Measurements from ENCODE around the gene EHMT1. TPM values are rescaled to one million over a fixed set of nuclear protein-coding genes. Genes with fewer than 3 reads are reported as not detected.

EHMT1 gene
- total and polyA plus RNA-seq, 2 of the 13 experiments (the other 11 are each of a cell fraction or from before 2014, with no cell fraction given): 23.0 to 27.1 TPM

GRCh38 chr9:137580209-137580953 is 38.4 kb upstream of the EHMT1 start:
- TF ChIP-seq ZNF225 (CRISPR knock-in tag; IDR thresholded peaks at IDR 0.05): no peak
- TF ChIP-seq MED8 (CRISPR knock-in tag; IDR thresholded peaks at IDR 0.05; ENCODE audit: insufficient replicate concordance): no peak
- 0 out of 2 replicates have a peak, but pooled peaks have one; percentile 28 for TF ChIP-seq ZBTB33 (CRISPR knock-in tag; IDR thresholded peaks at IDR 0.05)
- TF ChIP-seq CTCF (CRISPR knock-in tag; IDR thresholded peaks at IDR 0.05): peak; percentile 17
- POLR2A ChIA-PET: interaction anchor here (1.2 to 2.1 kb wide), 2 partner anchors 25 kb away, joined by 4 to 6 read pairs; partner anchors contain the start of gene ARRDC1
- CTCF ChIA-PET (ENCODE audit: low intra/inter-chr PET ratio, low total read pairs): no interaction called here
- DNase-seq (ENCODE audit: low spot score) (no peak), FAIRE-seq (no peak), ATAC-seq (no peak)
- in situ Hi-C loops (cut with HindIII; ENCODE audit: extremely low pct_ligation_motif_present, low pct_unique_long_range_greater_than_20kb): no loop called here
- intact Hi-C loops (cut with micrococcal nuclease; ENCODE audit: unreplicated experiment): no loop called here
- peaks cover 24% of the 10 kb centered on the region for H3K79me2 ChIP-seq (ENCODE audit: insufficient read depth, low read length)
- no TSS peak for BruUV-seq (replicated peaks)
- peaks cover 13 to 47% of the 10 kb centered on the region in 2 experiments; a peak in 4 of 5 replicates for H3K36me3 ChIP-seq (replicated peaks in 1 of 2; ENCODE audit: control insufficient read depth in 1 of 2, insufficient read depth in 2 of 2, low read length in 2 of 2)
- no peaks in the 10 kb centered on the region for H3K9me3 ChIP-seq (ENCODE audit: low read length)
- WGBS (ENCODE audit: low lambda C conversion rate): 89% methylated on average over 9 of the region's 23 CpGs
- H3K4me1 ChIP-seq (ENCODE audit: insufficient read depth, low read length): peaks cover 30% of the 10 kb centered on the region
- no peak overlapping the region for H3K4me3 ChIP-seq (replicated peaks in 1 of 3; ENCODE audit: insufficient read depth in 1 of 3, low read depth in 2 of 3, low read length in 3 of 3)
- H3K4me2 ChIP-seq (ENCODE audit: low read depth, low read length): no peak overlapping the region; the same call in 1 of the 2 replicates
- no peak overlapping the region for H3K27ac ChIP-seq (ENCODE audit: extremely low read length, insufficient read depth, low read length)
- H3K9ac ChIP-seq (ENCODE audit: insufficient read depth, low read depth, low read length): no peak overlapping the region
- H4K20me1 ChIP-seq (ENCODE audit: insufficient read depth, low read length): no peaks in the 10 kb centered on the region; the same call in 1 of the 2 replicates
- H3K27me3 ChIP-seq (ENCODE audit: control insufficient read depth in 1 of 2, insufficient read depth in 2 of 2, low read length in 2 of 2): no peaks in the 10 kb centered on the region
- no peak overlapping the region for H2AFZ ChIP-seq (ENCODE audit: low read length)

Measured in HepG2 (cell line).